ENCODE measurements around the gene OR51E2.

The OR51E2 gene

GRCh38 chr11:4658629-4659445 lies 38.8 kb downstream of the OR51E2 start:
- FAIRE-seq = no peak

GRCh38 chr11:4654635-4655369 lies 42.9 kb downstream of the OR51E2 start:
- no peak for FAIRE-seq

GRCh38 chr11:4647766-4648165 lies 49.9 kb downstream of the OR51E2 start:
- FAIRE-seq = no peak

GRCh38 chr11:4645974-4646373 lies 51.7 kb downstream of the OR51E2 start:
- no peak for FAIRE-seq

GRCh38 chr11:4644233-4644632 lies 53.4 kb downstream of the OR51E2 start:
- no peak for FAIRE-seq

- FAIRE-seq = no peak
Observed at GRCh38 chr11:4643682-4644081, 54.0 kb downstream of the OR51E2 start, which contains the start of gene OR51E1. TSS of gene OR51E1 (plus strand) at chr11:4643982. CDS start at chr11:4652527, 8,545 bp downstream.

GRCh38 chr11:4643076-4643475 lies 54.6 kb downstream of the OR51E2 start:
- FAIRE-seq = no peak

GRCh38 chr11:4642043-4642442 lies 55.6 kb downstream of the OR51E2 start:
- no peak for FAIRE-seq

GRCh38 chr11:4641501-4641900 lies 56.2 kb downstream of the OR51E2 start:
- FAIRE-seq = no peak

GRCh38 chr11:4639931-4640330 lies 57.7 kb downstream of the OR51E2 start:
- no peak for FAIRE-seq

- FAIRE-seq = no peak
Observed at GRCh38 chr11:4637662-4638047, 60.0 kb downstream of the OR51E2 start.

- no peak for FAIRE-seq
Observed at GRCh38 chr11:4636962-4637661, 60.5 kb downstream of the OR51E2 start, which contains the start of gene OR51D1. TSS of gene OR51D1 (plus strand) at chr11:4637477. CDS start at chr11:4639791, 2,314 bp downstream.

GRCh38 chr11:4636136-4636535 lies 61.5 kb downstream of the OR51E2 start:
- FAIRE-seq = no peak
